Natural killer cell treated with Interleukin-12 subunit alpha and Interleukin-12 subunit beta and Interleukin-15 and Interleukin-18, amount 100 ng/mL, for 72 hours (primary cell): ENCODE results near the gene UTS2R. TPM values are rescaled to one million over a fixed set of nuclear protein-coding genes. Genes with fewer than 3 reads are reported as not detected.
"Not testable (repeated sequence)": the region's sequence is repeated elsewhere in the genome, so short reads cannot be mapped to it uniquely, and the experiment has no call there.

Experiments used
- ATAC-seq, 2 donors: fragments of 150-1000 bp; cut with Tn5 transposase in 1 of 2; sonication (Bioruptor Pico), chemical (Tn5 transposase) in 1 of 2; 2 replicates each; pipeline ENCODE4 v1.10.0; 2021
- DNase-seq: peaks from one replicate; pipeline ENCODE4 v3.0.0; 2022; ENCODE audit warnings: low spot score
- H3K27ac Mint-ChIP-seq, 2 donors: 1 replicate in 1 of 2; 2 replicates in 1 of 2; pipeline ENCODE4 v1.8.0; 2022; ENCODE audit warnings: mixed read lengths in 2 of 2, mild to moderate bottlenecking in 1 of 2, moderate library complexity in 1 of 2
- H3K27me3 Mint-ChIP-seq, 2 donors: 1 replicate in 1 of 2; 2 replicates in 1 of 2; pipeline ENCODE4 v1.8.0; 2022; ENCODE audit warnings: mixed read lengths in 2 of 2
- H3K36me3 Mint-ChIP-seq: one replicate; pipeline ENCODE4 v1.8.0; 2022; ENCODE audit warnings: mixed read lengths
- H3K4me1 Mint-ChIP-seq, 2 donors: 1 replicate in 1 of 2; 2 replicates in 1 of 2; pipeline ENCODE4 v1.8.0; 2022; ENCODE audit warnings: low read depth in 2 of 2, mixed read lengths in 2 of 2, mild to moderate bottlenecking in 1 of 2
- H3K4me3 Mint-ChIP-seq: one replicate; pipeline ENCODE4 v1.8.0; 2022; ENCODE audit warnings: mixed read lengths
- H3K9me3 Mint-ChIP-seq: 2 replicates; pipeline ENCODE4 v1.8.0; 2022; ENCODE audit warnings: mixed read lengths
- total RNA-seq, 2 donors: library from RNA; stranded (reverse); gene quantifications; one replicate each; pipeline ENCODE4 v1.2.3, GENCODE V29; 2022

Gene UTS2R
- total RNA-seq, 2 donors from 2014 or later = not detected

GRCh38 chr17:82402865-82403264, 31.3 kb downstream of the UTS2R start:
- H3K27ac Mint-ChIP-seq = no peak overlapping the region
- DNase-seq = no peak
- no peak overlapping the region for H3K4me3 Mint-ChIP-seq
- H3K4me1 Mint-ChIP-seq = peaks cover 9 to 17% of the 10 kb centered on the region in 2 donors
- H3K9me3 Mint-ChIP-seq = no peaks in the 10 kb centered on the region
- no peak for ATAC-seq
- peaks cover 4% of the 10 kb centered on the region for H3K36me3 Mint-ChIP-seq
- H3K27me3 Mint-ChIP-seq = no peaks in the 10 kb centered on the region

DNA sequence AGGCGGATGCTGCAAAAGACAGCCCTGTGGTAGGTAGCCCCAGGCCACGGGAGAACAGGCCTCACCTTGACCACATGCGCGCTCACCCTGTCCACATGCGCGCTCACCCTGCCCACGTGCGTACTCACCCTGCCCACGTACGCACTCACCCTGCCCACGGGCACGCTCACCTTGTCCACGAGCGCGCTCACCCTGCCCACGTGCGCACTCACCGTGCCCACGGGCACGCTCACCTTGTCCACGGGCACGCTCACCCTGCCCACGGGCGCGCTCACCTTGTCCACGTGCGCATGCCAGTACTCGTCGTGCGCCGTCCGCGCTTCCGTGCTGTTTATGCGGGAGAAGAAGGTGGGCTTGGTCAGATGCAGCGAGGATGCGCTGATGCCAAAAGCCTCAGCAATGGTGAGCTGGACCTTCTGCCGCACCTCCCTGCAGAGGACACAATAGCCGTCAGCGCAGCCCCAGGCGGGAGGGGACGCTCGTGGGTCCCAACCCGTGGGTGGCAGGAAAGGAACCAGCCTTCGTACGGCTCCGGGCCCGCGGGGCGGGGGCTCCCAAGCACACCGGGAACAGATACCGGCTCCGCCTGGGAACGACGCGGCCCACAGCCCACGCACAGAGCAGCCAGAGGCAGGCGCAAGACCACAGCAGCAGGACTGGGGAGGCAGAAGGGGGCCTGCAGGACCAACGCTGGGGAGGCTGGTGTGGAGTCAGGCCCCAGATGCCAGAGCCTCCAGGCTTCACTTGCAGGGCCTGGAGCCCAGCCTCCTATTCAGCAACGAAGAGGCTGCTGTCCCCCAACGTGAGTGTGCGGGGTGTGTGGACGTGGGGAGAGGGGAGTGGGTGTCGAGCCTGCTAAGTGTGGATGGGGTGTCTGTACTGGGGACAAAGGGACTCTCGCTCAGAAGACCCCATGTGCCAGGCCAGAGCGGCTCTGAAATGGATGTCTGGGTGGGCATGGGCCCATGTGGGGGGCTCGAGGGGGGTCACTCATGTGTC, 32.4 kb downstream of the UTS2R start:
- peaks cover 9 to 17% of the 10 kb centered on the region in 2 donors for H3K4me1 Mint-ChIP-seq
- no peak overlapping the region for H3K27ac Mint-ChIP-seq
- no peaks in the 10 kb centered on the region for H3K27me3 Mint-ChIP-seq
- H3K4me3 Mint-ChIP-seq = no peak overlapping the region
- peaks cover 4% of the 10 kb centered on the region for H3K36me3 Mint-ChIP-seq
- no peaks in the 10 kb centered on the region for H3K9me3 Mint-ChIP-seq
- no peak for DNase-seq
- ATAC-seq = no peak

- Mint-ChIP-seq H3K9me3 (no peaks in the 10 kb centered on the region), H3K4me3 (no peak overlapping the region), H3K4me1 (peaks cover 9 to 23% of the 10 kb centered on the region in 2 donors), H3K36me3 (peaks cover 4% of the 10 kb centered on the region), H3K27ac (no peak overlapping the region), H3K27me3 (no peaks in the 10 kb centered on the region)
- ATAC-seq = no peak
- no peak for DNase-seq
These were observed 33.5 kb downstream of the UTS2R start for GRCh38 chr17:82405051-82405450.

- H3K27me3 Mint-ChIP-seq = no peaks in the 10 kb centered on the region
- peaks cover 4% of the 10 kb centered on the region for H3K36me3 Mint-ChIP-seq
- no peak overlapping the region for H3K4me3 Mint-ChIP-seq
- no peak overlapping the region for H3K27ac Mint-ChIP-seq
- no peaks in the 10 kb centered on the region for H3K9me3 Mint-ChIP-seq
- ATAC-seq (no peak), DNase-seq (no peak)
- peaks cover 0 to 17% of the 10 kb centered on the region in 2 donors for H3K4me1 Mint-ChIP-seq
These were observed 34.6 kb downstream of the UTS2R start for GRCh38 chr17:82406131-82406671.

DNA sequence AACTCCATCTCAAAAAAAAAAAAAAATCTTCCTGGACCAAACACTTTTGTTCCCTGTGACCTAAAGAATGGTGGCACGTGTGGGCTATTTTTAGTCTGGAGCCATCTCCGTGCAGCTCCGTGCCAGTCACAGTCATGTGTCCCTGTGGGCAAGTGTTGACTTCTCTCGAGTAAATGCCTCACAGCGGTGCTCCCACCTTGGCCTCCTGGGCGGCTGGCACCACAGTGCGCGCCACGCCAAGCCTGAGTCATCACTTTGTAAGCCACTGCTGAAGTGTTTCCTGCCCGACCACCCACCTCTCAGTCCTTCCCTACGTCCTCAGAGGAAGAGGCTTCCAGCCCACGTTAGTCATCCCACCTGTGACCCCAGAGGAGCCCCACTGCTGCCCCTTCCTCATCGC, 35.7 kb downstream of the UTS2R start:
- H3K4me1 Mint-ChIP-seq = peaks cover 0 to 17% of the 10 kb centered on the region in 2 donors

GRCh38 chr17:82408288-82408937, 36.8 kb downstream of the UTS2R start:
- Mint-ChIP-seq H3K9me3 (no peaks in the 10 kb centered on the region), H3K4me3 (no peak overlapping the region), H3K4me1 (peaks cover 0 to 17% of the 10 kb centered on the region in 2 donors), H3K27me3 (no peaks in the 10 kb centered on the region), H3K36me3 (no peaks in the 10 kb centered on the region), H3K27ac (no peak overlapping the region)
- DNase-seq (no peak), ATAC-seq (no peak)

More for the DNA sequence above, 35.7 kb downstream of the UTS2R start:
- Mint-ChIP-seq H3K9me3 (no peaks in the 10 kb centered on the region), H3K27ac (no peak overlapping the region), H3K4me3 (no peak overlapping the region), H3K36me3 (peaks cover 4% of the 10 kb centered on the region), H3K27me3 (no peaks in the 10 kb centered on the region)
- DNase-seq (no peak), ATAC-seq (no peak)

- Mint-ChIP-seq H3K27ac (no peak overlapping the region), H3K27me3 (no peaks in the 10 kb centered on the region), H3K9me3 (no peaks in the 10 kb centered on the region), H3K4me3 (no peak overlapping the region), H3K4me1 (peaks cover 0 to 13% of the 10 kb centered on the region in 2 donors), H3K36me3 (no peaks in the 10 kb centered on the region)
- peak; percentile 22 for DNase-seq
- no peak for ATAC-seq
These were observed 37.4 kb downstream of the UTS2R start for GRCh38 chr17:82408938-82409318.

DNA sequence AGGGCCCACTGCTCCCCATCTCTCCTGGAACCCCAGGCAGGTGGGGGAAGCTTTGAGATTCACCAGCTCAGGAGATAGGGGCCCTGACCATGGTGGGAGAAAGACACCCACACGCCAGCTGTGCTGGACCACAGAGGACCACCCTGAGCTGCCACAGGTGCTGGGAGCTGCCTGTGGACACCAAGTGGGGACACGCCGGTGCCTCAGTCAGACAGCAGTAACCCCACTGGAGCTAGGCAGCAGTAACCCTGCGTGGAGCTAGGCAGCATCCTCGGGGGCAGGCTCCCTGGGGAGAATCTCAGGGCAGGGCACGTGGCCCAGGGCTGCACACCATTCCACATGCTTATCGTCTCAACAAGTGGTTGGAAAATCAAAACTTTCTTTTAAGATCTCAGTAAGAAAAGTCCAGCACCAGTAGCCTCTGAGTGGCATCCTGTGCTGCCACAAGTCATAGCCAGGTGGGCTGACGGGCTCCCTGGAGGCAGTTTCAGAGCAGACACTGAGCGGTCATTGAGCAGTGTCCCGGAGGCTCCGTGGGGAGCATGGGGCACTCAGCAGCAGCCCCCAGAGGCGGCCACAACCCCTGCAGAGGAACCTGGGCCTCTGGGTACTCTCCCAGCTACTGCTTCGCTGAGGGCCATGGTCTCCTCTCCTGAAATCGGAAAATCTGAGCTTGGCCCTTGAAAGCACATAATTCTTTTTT, 38.6 kb downstream of the UTS2R start:
- H3K27ac Mint-ChIP-seq = no peak overlapping the region
- H3K27me3 Mint-ChIP-seq = no peaks in the 10 kb centered on the region
- DNase-seq (peak; percentile 56), ATAC-seq (no peak)
- no peaks in the 10 kb centered on the region for H3K36me3 Mint-ChIP-seq
- peaks cover 10 to 21% of the 10 kb centered on the region in 2 donors for H3K4me1 Mint-ChIP-seq
- no peaks in the 10 kb centered on the region for H3K9me3 Mint-ChIP-seq
- no peak overlapping the region for H3K4me3 Mint-ChIP-seq

DNA sequence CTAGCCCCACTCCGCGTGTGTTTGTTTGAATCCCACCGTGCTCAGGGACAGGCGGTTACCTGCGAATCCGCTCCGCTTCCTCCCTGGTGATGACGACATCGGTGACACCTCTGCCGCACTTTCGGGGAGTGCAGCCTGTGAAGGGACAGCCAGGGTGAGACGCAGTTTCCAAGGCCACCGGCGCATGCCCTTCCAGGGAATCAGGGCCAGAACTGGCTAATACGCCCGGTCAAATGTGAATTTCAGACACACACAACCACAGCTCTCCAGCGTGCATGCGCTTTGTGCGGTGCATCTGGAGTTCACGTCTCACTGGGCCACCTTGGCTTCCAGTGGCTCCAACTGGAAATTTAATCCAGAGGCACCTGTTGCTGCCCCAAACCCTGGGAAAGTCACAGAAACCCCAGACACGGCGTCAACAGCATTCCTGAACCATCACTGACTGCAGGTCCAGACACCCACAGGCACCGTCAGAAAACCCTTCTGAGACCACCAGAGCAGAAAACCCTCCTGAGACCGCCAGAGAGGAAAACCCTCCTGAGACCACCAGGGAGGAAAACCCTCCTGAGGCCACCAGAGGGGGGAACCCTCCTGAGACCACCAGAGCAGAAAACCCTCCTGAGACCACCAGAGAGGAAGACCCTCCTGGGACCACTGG, 40.0 kb downstream of the UTS2R start:
- no peaks in the 10 kb centered on the region for H3K9me3 Mint-ChIP-seq
- H3K36me3 Mint-ChIP-seq = no peaks in the 10 kb centered on the region
- H3K27me3 Mint-ChIP-seq = no peaks in the 10 kb centered on the region
- H3K4me3 Mint-ChIP-seq = no peak overlapping the region
- peaks cover 12 to 22% of the 10 kb centered on the region in 2 donors for H3K4me1 Mint-ChIP-seq
- DNase-seq (peak; percentile 32), ATAC-seq (no peak)
- no peak overlapping the region for H3K27ac Mint-ChIP-seq

GRCh38 chr17:82412081-82412480, 40.5 kb downstream of the UTS2R start:
- peak; percentile 56 for DNase-seq
- ATAC-seq, H3K36me3 Mint-ChIP-seq: not testable (repeated sequence)

GRCh38 chr17:82412535-82413520, 41.3 kb downstream of the UTS2R start:
- DNase-seq (peak; percentile 34), ATAC-seq (no peak)
- H3K27me3 Mint-ChIP-seq = no peaks in the 10 kb centered on the region
- no peaks in the 10 kb centered on the region for H3K9me3 Mint-ChIP-seq
- H3K4me1 Mint-ChIP-seq = peaks cover 12 to 21% of the 10 kb centered on the region in 2 donors
- H3K27ac Mint-ChIP-seq = no peak overlapping the region
- H3K4me3 Mint-ChIP-seq = no peak overlapping the region
- H3K36me3 Mint-ChIP-seq = no peaks in the 10 kb centered on the region

More at GRCh38 chr17:82412081-82412480, 40.5 kb downstream of the UTS2R start:
- H3K4me1 Mint-ChIP-seq = peaks cover 12 to 22% of the 10 kb centered on the region in 2 donors
- H3K4me3 Mint-ChIP-seq, H3K9me3 Mint-ChIP-seq, H3K27me3 Mint-ChIP-seq, H3K27ac Mint-ChIP-seq: not testable (repeated sequence)

GRCh38 chr17:82414548-82415281, 43.1 kb downstream of the UTS2R start:
- H3K27ac Mint-ChIP-seq = no peak overlapping the region
- H3K36me3 Mint-ChIP-seq = no peaks in the 10 kb centered on the region
- H3K9me3 Mint-ChIP-seq = no peaks in the 10 kb centered on the region
- peak; percentile 43 to 55 for ATAC-seq
- DNase-seq = peak; percentile 71
- H3K27me3 Mint-ChIP-seq = no peaks in the 10 kb centered on the region
- peak overlapping the region; percentile 20 for H3K4me3 Mint-ChIP-seq
- H3K4me1 Mint-ChIP-seq = peaks cover 19 to 21% of the 10 kb centered on the region in 2 donors
